ENCODE data around the gene TTC1. TPM values are rescaled to one million over a fixed set of nuclear protein-coding genes. Genes with fewer than 3 reads are reported as not detected.

Gene TTC1
- polyA plus RNA-seq, 1 of the 3 experiments (the other 2 are of a cell fraction): 37.0 TPM

- TF ChIP-seq JUND (IDR thresholded peaks at IDR 0.05) (no peak), CHD2 (IDR thresholded peaks at IDR 0.05; ENCODE audit: low read length, partially characterized antibody) (no peak), RAD21 (IDR thresholded peaks at IDR 0.05; ENCODE audit: low read length) (0 out of 2 replicates have a peak, but pooled peaks have one; percentile 15), SMC3 (IDR thresholded peaks at IDR 0.05; ENCODE audit: low read depth, low read length) (0 out of 2 replicates have a peak, but pooled peaks have one; percentile 7), CTCF (IDR thresholded peaks at IDR 0.05) (peak; percentile 50)
- Histone ChIP-seq H3K27me3 (ENCODE audit: insufficient read depth) (no peaks in the 10 kb centered on the region), H3K4me2 (no peak overlapping the region), H3K4me3 (ENCODE audit: low read depth in 2 of 2, low read length in 1 of 2) (no peak overlapping the region), H3K36me3 (replicated peaks in 1 of 2; ENCODE audit: control insufficient read depth in 1 of 2, insufficient read depth in 2 of 2, low read length in 1 of 2) (no peaks in the 10 kb centered on the region), H3K9me2 (no peaks in the 10 kb centered on the region), H4K20me1 (ENCODE audit: insufficient read depth) (no peaks in the 10 kb centered on the region), H3K9ac (no peak overlapping the region), H3F3A (replicated peaks; ENCODE audit: insufficient read depth) (no peaks in the 10 kb centered on the region), H2AFZ (ENCODE audit: low read depth) (no peak overlapping the region), H3K79me2 (ENCODE audit: insufficient read depth) (no peaks in the 10 kb centered on the region), H3K27ac (ENCODE audit: low read depth in 2 of 2, low read length in 1 of 2) (no peak overlapping the region), H3K9me3 (no peaks in the 10 kb centered on the region; the same call in 1 of the 2 replicates), H3K4me1 (ENCODE audit: control insufficient read depth in 1 of 2, insufficient read depth in 2 of 2, low read depth in 1 of 2, low read length in 1 of 2) (no peaks in the 10 kb centered on the region)
- ChIA-PET POLR2A (no interaction called here), CTCF (interaction anchor here (0.9 kb wide), 1 partner anchor 11 kb away, joined by 3 read pairs; no protein-coding TSS in a partner anchor)
- 41% methylated on average over 2 of the region's 2 CpGs for WGBS (ENCODE audit: low lambda C conversion rate)
- no peak for DNase-seq
Measured at GRCh38 chr5:159990506-159990905, 18.4 kb upstream of the TTC1 start.

- CTCF ChIA-PET: interaction anchor here (1.0 to 1.3 kb wide), 3 partner anchors 9 to 353 kb away, joined by 3 to 4 read pairs (median 3); no protein-coding TSS in a partner anchor
Measured at GRCh38 chr5:159992566-159992965, 16.4 kb upstream of the TTC1 start.

GRCh38 chr5:159993194-159993593, 15.7 kb upstream of the TTC1 start:
- CTCF ChIA-PET: no interaction called here
- POLR2A ChIA-PET: no interaction called here
- no peak overlapping the region for H3K27ac ChIP-seq (ENCODE audit: low read depth in 2 of 2, low read length in 1 of 2)
- H3K36me3 ChIP-seq (replicated peaks in 1 of 2; ENCODE audit: control insufficient read depth in 1 of 2, insufficient read depth in 2 of 2, low read length in 1 of 2): no peaks in the 10 kb centered on the region
- no peaks in the 10 kb centered on the region for H3K9me2 ChIP-seq
- DNase-seq: no peak
- H3K79me2 ChIP-seq (ENCODE audit: insufficient read depth): no peaks in the 10 kb centered on the region
- no peak overlapping the region for H2AFZ ChIP-seq (ENCODE audit: low read depth)
- no peaks in the 10 kb centered on the region for H3K27me3 ChIP-seq (ENCODE audit: insufficient read depth)
- WGBS (ENCODE audit: low lambda C conversion rate): 40% methylated on average over 2 of the region's 2 CpGs
- H3K4me3 ChIP-seq (ENCODE audit: low read depth in 2 of 2, low read length in 1 of 2): no peak overlapping the region
- H3K9me3 ChIP-seq: no peaks in the 10 kb centered on the region; the same call in 1 of the 2 replicates
- no peak overlapping the region for H3K9ac ChIP-seq
- no peaks in the 10 kb centered on the region for H3F3A ChIP-seq (replicated peaks; ENCODE audit: insufficient read depth)
- H3K4me2 ChIP-seq: no peak overlapping the region
- no peaks in the 10 kb centered on the region for H3K4me1 ChIP-seq (ENCODE audit: control insufficient read depth in 1 of 2, insufficient read depth in 2 of 2, low read depth in 1 of 2, low read length in 1 of 2)
- H4K20me1 ChIP-seq (ENCODE audit: insufficient read depth): no peaks in the 10 kb centered on the region
- TF ChIP-seq ZBTB33 (IDR thresholded peaks at IDR 0.05; ENCODE audit: borderline replicate concordance, low read depth) (no peak), RXRA (IDR thresholded peaks at IDR 0.05; ENCODE audit: borderline replicate concordance, low read depth) (no peak), RFX5 (IDR thresholded peaks at IDR 0.05; ENCODE audit: low read length) (no peak), TAF1 (IDR thresholded peaks at IDR 0.05; ENCODE audit: borderline replicate concordance, low read depth, low read length) (no peak), NRF1 (IDR thresholded peaks at IDR 0.05; ENCODE audit: low read depth, low read length) (no peak), GATA2 (CRISPR knock-in tag; IDR thresholded peaks at IDR 0.05) (no peak), RAD21 (IDR thresholded peaks at IDR 0.05; ENCODE audit: low read length) (no peak), SIN3A (IDR thresholded peaks at IDR 0.05; ENCODE audit: borderline replicate concordance, low read depth, low read length) (no peak), CTCF (IDR thresholded peaks at IDR 0.05) (no peak), USF2 (IDR thresholded peaks at IDR 0.05; ENCODE audit: borderline replicate concordance, low read depth, low read length) (no peak), CHD2 (IDR thresholded peaks at IDR 0.05; ENCODE audit: low read length, partially characterized antibody) (no peak), YY1 (IDR thresholded peaks at IDR 0.05; ENCODE audit: low read depth) (no peak)

More at GRCh38 chr5:159992566-159992965, 16.4 kb upstream of the TTC1 start:
- Histone ChIP-seq H3F3A (replicated peaks; ENCODE audit: insufficient read depth) (no peaks in the 10 kb centered on the region), H3K79me2 (ENCODE audit: insufficient read depth) (no peaks in the 10 kb centered on the region), H3K4me2 (no peak overlapping the region), H4K20me1 (ENCODE audit: insufficient read depth) (no peaks in the 10 kb centered on the region), H3K36me3 (replicated peaks in 1 of 2; ENCODE audit: control insufficient read depth in 1 of 2, insufficient read depth in 2 of 2, low read length in 1 of 2) (no peaks in the 10 kb centered on the region), H3K27me3 (ENCODE audit: insufficient read depth) (no peaks in the 10 kb centered on the region), H3K9me2 (no peaks in the 10 kb centered on the region), H3K9me3 (no peaks in the 10 kb centered on the region; the same call in 1 of the 2 replicates), H3K4me1 (ENCODE audit: control insufficient read depth in 1 of 2, insufficient read depth in 2 of 2, low read depth in 1 of 2, low read length in 1 of 2) (no peaks in the 10 kb centered on the region), H3K9ac (no peak overlapping the region), H2AFZ (ENCODE audit: low read depth) (no peak overlapping the region), H3K4me3 (ENCODE audit: low read depth in 2 of 2, low read length in 1 of 2) (no peak overlapping the region), H3K27ac (ENCODE audit: low read depth in 2 of 2, low read length in 1 of 2) (no peak overlapping the region)
- TF ChIP-seq SMC3 (IDR thresholded peaks at IDR 0.05; ENCODE audit: low read depth, low read length) (no peak), TAF1 (IDR thresholded peaks at IDR 0.05; ENCODE audit: borderline replicate concordance, low read depth, low read length) (no peak)
- 48% methylated on average over 1 of the region's 1 CpG for WGBS (ENCODE audit: low lambda C conversion rate)
- POLR2A ChIA-PET: no interaction called here
- no peak for DNase-seq

Measured in SK-N-SH (cell line).